Gastroesophageal sphincter (tissue), 4 donors: Measurements from ENCODE around the gene POLN. TPM values are rescaled to one million over a fixed set of nuclear protein-coding genes. Genes with fewer than 3 reads are reported as not detected.

Experiments used
- ATAC-seq: fragments of 150-250 bp; one replicate; pipeline ENCODE4 v1.9.1; 2016; ENCODE audit warnings: mild to moderate bottlenecking, moderate library complexity
- H3K27ac ChIP-seq, 4 donors: fragments of 200-600 bp; sonication (generic) in 3 of 4; 1 replicate in 3 of 4; 2 replicates in 1 of 4; pipeline ENCODE4 v1.5.1; 2016 to 2019
- H3K27me3 ChIP-seq: fragments of 200-600 bp; sonication (generic); one replicate; pipeline ENCODE4 v1.5.1; 2019
- H3K36me3 ChIP-seq, 2 donors: fragments of 200-600 bp; sonication (generic); one replicate each; pipeline ENCODE4 v1.5.1; 2019; ENCODE audit warnings: control low read depth in 1 of 2
- H3K4me1 ChIP-seq, 3 donors: fragments of 200-600 bp; sonication (generic); 1 replicate in 2 of 3; 2 replicates in 1 of 3; pipeline ENCODE4 v1.5.1; 2016 to 2019; ENCODE audit warnings: control low read depth in 2 of 3
- H3K4me3 ChIP-seq, 2 donors: fragments of 200-600 bp; sonication (generic); one replicate each; pipeline ENCODE4 v1.5.1; 2019; ENCODE audit warnings: mild to moderate bottlenecking in 1 of 2, moderate library complexity in 1 of 2
- H3K9me3 ChIP-seq, 3 donors: fragments of 200-600 bp; sonication (generic); one replicate each; pipeline ENCODE4 v1.5.1; 2017 to 2019; ENCODE audit warnings: control low read depth in 2 of 3
- CTCF ChIP-seq, 4 experiments: fragments of 200-600 bp in 2 of 4; fragments of 450-650 bp in 2 of 4; sonication (generic) in 1 of 4; IDR thresholded peaks; one replicate each; pipeline ENCODE4 v1.5.1; 2017 to 2019; ENCODE audit warnings: antibody characterized with exemption in 4 of 4, mild to moderate bottlenecking in 2 of 4, moderate library complexity in 2 of 4
- EP300 ChIP-seq: sonication (generic); formaldehyde crosslinking; IDR thresholded peaks from one replicate; pipeline ENCODE4 v1.6.1; 2017; ENCODE audit warnings: antibody characterized with exemption, mild to moderate bottlenecking
- POLR2A ChIP-seq, 2 donors: fragments of 450-650 bp; IDR thresholded peaks; one replicate each; pipeline ENCODE4 v1.6.1; 2017; ENCODE audit warnings: antibody characterized with exemption in 2 of 2, mild to moderate bottlenecking in 2 of 2, moderate library complexity in 1 of 2
- POLR2AphosphoS5 ChIP-seq: sonication (generic); formaldehyde crosslinking; IDR thresholded peaks from one replicate; pipeline ENCODE4 v1.6.1; 2017; ENCODE audit warnings: antibody characterized with exemption
- WGBS, 2 donors: methylation state at CpG; one replicate each; pipeline ENCODE4 v1.1.5; 2018; ENCODE audit warnings: low coverage in 1 of 2; 5-methylcytosine and 5-hydroxymethylcytosine counted together
- total RNA-seq, 4 donors: library from RNA; depleted of rRNA; stranded (reverse); fragments of >200 nt; gene quantifications; one replicate each; pipeline ENCODE4 v1.1.0, GENCODE V29; 2016

Gene POLN
- total RNA-seq, 4 donors from 2014 or later: 1.5 to 4.6 (median 2.6) TPM

- peaks cover 9 to 64% (median 10%) of the 10 kb centered on the region in 3 donors for H3K4me1 ChIP-seq
- H3K4me3 ChIP-seq: no peak overlapping the region
Measured at GRCh38 chr4:2243681-2244380, 1.9 kb upstream of the POLN start.

GRCh38 chr4:2241003-2241402, 918 bp downstream of the POLN start:
- Histone ChIP-seq H3K9me3 (no peaks in the 10 kb centered on the region), H3K36me3 (peaks cover 0 to 20% of the 10 kb centered on the region in 2 donors), H3K4me3 (peak overlapping the region; percentile 70 to 72), H3K4me1 (peaks cover 9 to 83% (median 10%) of the 10 kb centered on the region in 3 donors), H3K27ac (peak overlapping the region in 2 of 4 donors; percentile 83 to 88), H3K27me3 (no peaks in the 10 kb centered on the region)
- 3 to 8% methylated on average over 7 of the region's 7 CpGs for WGBS, 2 donors
- TF ChIP-seq POLR2AphosphoS5 (no peak), CTCF (IDR thresholded peaks at IDR 0.05) (no peak), EP300 (no peak), POLR2A (IDR thresholded peaks at IDR 0.05) (no peak)
- ATAC-seq: no peak

More at GRCh38 chr4:2243681-2244380, 1.9 kb upstream of the POLN start:
- no peaks in the 10 kb centered on the region for H3K27me3 ChIP-seq
- peaks cover 0 to 36% of the 10 kb centered on the region in 2 donors for H3K36me3 ChIP-seq
- peak in 2 of 4 experiments; percentile 30 to 53 for TF ChIP-seq CTCF (IDR thresholded peaks at IDR 0.05)
- TF ChIP-seq POLR2AphosphoS5: no peak
- peak overlapping the region in 3 of 4 donors; percentile 27 to 64 (median 56) for H3K27ac ChIP-seq
- H3K9me3 ChIP-seq: no peaks in the 10 kb centered on the region
- WGBS, 2 donors: 27 to 36% methylated on average over 5 of the region's 5 CpGs
- ATAC-seq: peak; percentile 24

GRCh38 chr4:2236944-2237666, 4.8 kb downstream of the POLN start:
- Histone ChIP-seq H3K9me3 (no peaks in the 10 kb centered on the region), H3K27ac (no peak overlapping the region), H3K4me3 (no peak overlapping the region), H3K4me1 (peaks cover 9 to 47% (median 10%) of the 10 kb centered on the region in 3 donors), H3K36me3 (peaks cover 5 to 34% of the 10 kb centered on the region in 2 donors), H3K27me3 (no peaks in the 10 kb centered on the region)
- TF ChIP-seq EP300: no peak
- no peak for TF ChIP-seq POLR2AphosphoS5
- ATAC-seq: no peak
- WGBS, 2 donors: 44 to 55% methylated on average over 3 of the region's 3 CpGs

GRCh38 chr4:2231082-2231481, 10.8 kb downstream of the POLN start:
- peaks cover 5 to 37% of the 10 kb centered on the region in 2 donors for H3K36me3 ChIP-seq
- H3K9me3 ChIP-seq: no peaks in the 10 kb centered on the region
- no peak for TF ChIP-seq EP300
- no peak for TF ChIP-seq POLR2A (IDR thresholded peaks at IDR 0.05)
- TF ChIP-seq CTCF (IDR thresholded peaks at IDR 0.05): no peak
- no peak for TF ChIP-seq POLR2AphosphoS5
- no peak for ATAC-seq
- H3K27ac ChIP-seq: no peak overlapping the region
- H3K27me3 ChIP-seq: no peaks in the 10 kb centered on the region
- H3K4me3 ChIP-seq: no peak overlapping the region
- WGBS, 2 donors: 92% methylated on average over 6 of the region's 6 CpGs
- H3K4me1 ChIP-seq: no peaks in the 10 kb centered on the region

- no peak overlapping the region for H3K4me3 ChIP-seq
- ATAC-seq: no peak
- WGBS, 2 donors: 69 to 90% methylated on average over 2 of the region's 2 CpGs
- no peak overlapping the region for H3K27ac ChIP-seq
- no peaks in the 10 kb centered on the region for H3K9me3 ChIP-seq
- TF ChIP-seq POLR2AphosphoS5 (no peak), POLR2A (IDR thresholded peaks at IDR 0.05) (no peak), EP300 (no peak), CTCF (IDR thresholded peaks at IDR 0.05) (no peak)
- no peaks in the 10 kb centered on the region for H3K4me1 ChIP-seq
- H3K27me3 ChIP-seq: no peaks in the 10 kb centered on the region
- peaks cover 0 to 36% of the 10 kb centered on the region in 2 donors for H3K36me3 ChIP-seq
Measured at GRCh38 chr4:2226261-2226660, 15.7 kb downstream of the POLN start.
